PC-3 (cell line): ENCODE data around the gene PDGFB.

Experiments used
- CTCF ChIP-seq: fragments of 300-600 bp; sonication (generic); conservative IDR thresholded peaks from 2 replicates; pipeline ENCODE4 v1.5.1; 2017; ENCODE audit warnings: antibody characterized with exemption, low read depth, mild to moderate bottlenecking, low read length
- EZH2 ChIP-seq: fragments of 300-600 bp; sonication (generic); IDR thresholded peaks from one replicate; pipeline ENCODE4 v1.6.1; 2017; ENCODE audit warnings: antibody characterized with exemption, mild to moderate bottlenecking, low read length; ENCODE audit not compliant: unreplicated experiment
- EZH2phosphoT487 ChIP-seq: fragments of 300-600 bp; sonication (generic); IDR thresholded peaks from 2 replicates; pipeline ENCODE4 v1.6.1; 2018; ENCODE audit warnings: mild to moderate bottlenecking, antibody characterized with exemption, low read length, borderline replicate concordance

GRCh38 chr22:39252461-39253434 is 8.0 kb upstream of the PDGFB start:
- no peak for TF ChIP-seq EZH2
- TF ChIP-seq CTCF, result no peak
- TF ChIP-seq EZH2phosphoT487, result no peak
